Embryonic facial prominence (tissue), 1 donor: Measurements from ENCODE around the gene ETV6.

Experiments used
- DNase-seq: peaks from one replicate; pipeline ENCODE4 v3.0.0-alpha.2; 2016; ENCODE audit errors: extremely low spot score

The ETV6 gene

GRCh38 chr12:11801643-11802042, 152.2 kb downstream of the ETV6 start:
- no peak for DNase-seq

GRCh38 chr12:11804130-11804529, 154.7 kb downstream of the ETV6 start:
- no peak for DNase-seq

DNA sequence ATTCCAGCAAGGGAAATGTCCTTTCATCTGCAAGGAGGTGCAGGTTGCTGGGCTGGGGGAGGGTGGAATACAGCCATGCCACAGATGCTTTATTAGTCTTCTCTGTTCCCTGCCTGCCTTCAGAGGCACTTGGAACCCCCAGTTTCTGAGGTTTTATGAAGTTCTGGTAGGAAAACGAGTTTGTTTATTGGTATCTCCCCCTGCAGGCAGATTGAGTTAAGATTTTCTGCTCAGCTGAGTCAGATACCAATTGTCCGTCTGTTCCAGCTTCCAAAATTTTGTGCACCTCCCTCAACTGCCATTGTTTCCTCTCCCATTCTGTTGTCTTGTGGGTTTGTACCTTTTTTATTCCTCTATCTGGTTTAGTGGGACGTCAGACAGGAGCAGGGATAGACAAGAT, 155.6 kb downstream of the ETV6 start:
- DNase-seq: no peak

DNA sequence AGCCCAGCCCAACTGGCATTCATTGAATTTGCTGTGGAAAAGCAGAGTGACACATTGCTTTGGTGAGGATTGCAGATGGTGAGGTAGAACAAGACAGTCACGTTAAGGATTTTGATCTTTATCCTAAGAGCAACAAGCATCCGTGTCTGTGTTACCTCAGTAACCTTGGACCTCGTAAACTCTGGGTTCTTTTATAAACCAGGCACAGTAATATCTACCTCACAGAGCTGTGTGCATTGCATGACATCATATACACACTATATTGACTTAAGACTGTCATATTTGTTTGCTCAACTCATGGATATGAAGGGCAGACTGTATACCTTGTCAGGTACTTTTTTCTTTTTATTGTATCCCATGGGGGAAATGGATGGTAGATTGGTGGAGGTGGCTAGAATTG, 156.2 kb downstream of the ETV6 start:
- DNase-seq: no peak

DNA sequence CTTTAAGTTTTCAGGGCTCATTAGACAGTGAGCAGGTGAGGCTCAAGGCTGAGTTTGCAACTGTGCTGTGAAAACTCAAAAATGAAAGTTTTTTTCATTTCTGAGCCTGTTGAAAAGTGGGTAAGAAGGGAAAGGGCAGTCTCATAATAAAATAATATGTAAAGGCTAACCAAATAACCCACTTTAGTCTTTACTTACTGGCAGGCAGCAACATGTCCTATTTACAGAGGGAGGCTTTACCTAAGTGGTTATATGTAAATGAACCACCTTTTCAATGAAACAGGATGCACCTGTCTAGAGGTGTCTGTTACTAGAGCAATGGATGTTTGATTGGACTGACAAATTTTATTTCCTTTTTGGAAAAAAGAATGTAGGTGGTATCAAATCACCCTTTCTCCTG, 158.0 kb downstream of the ETV6 start:
- no peak for DNase-seq

DNA sequence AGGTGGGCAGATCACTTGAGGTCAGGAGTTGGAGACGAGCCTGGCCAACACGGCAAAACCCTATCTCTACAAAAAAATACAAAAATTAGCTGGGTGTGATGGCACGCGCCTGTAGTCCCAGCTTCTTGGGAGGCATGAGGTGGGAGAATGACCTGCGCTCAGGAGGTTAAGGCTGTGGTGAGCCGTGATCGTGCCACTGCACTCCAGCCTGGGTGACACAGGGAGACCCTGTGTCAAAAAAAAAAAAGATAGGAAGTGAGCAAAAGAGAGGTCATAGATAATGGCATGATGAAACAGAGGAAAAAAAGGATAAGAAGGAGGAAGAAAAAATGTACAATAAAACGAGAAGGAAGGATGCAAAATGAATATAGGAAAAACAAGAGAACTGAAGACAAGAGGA, 159.5 kb downstream of the ETV6 start:
- DNase-seq: no peak

DNA sequence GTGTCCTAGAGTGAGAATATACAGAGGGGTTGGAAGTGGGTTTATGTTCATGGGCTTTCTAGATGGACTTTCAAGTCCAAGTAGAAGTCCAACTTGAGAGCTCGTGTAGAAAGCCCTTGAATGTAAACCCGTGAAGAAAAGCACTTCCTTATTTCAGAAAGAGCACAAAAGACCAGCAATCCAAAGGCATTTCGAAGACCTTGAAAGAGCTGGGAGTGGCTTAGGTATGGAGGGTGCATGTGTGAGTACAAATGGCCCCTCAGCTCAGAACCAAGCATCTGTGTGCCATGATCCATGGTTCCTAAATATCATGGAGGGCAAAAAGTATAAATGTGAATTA, 160.7 kb downstream of the ETV6 start:
- DNase-seq: no peak

GRCh38 chr12:11811008-11811407, 161.5 kb downstream of the ETV6 start:
- no peak for DNase-seq

GRCh38 chr12:11812241-11812585, 162.7 kb downstream of the ETV6 start:
- no peak for DNase-seq

DNA sequence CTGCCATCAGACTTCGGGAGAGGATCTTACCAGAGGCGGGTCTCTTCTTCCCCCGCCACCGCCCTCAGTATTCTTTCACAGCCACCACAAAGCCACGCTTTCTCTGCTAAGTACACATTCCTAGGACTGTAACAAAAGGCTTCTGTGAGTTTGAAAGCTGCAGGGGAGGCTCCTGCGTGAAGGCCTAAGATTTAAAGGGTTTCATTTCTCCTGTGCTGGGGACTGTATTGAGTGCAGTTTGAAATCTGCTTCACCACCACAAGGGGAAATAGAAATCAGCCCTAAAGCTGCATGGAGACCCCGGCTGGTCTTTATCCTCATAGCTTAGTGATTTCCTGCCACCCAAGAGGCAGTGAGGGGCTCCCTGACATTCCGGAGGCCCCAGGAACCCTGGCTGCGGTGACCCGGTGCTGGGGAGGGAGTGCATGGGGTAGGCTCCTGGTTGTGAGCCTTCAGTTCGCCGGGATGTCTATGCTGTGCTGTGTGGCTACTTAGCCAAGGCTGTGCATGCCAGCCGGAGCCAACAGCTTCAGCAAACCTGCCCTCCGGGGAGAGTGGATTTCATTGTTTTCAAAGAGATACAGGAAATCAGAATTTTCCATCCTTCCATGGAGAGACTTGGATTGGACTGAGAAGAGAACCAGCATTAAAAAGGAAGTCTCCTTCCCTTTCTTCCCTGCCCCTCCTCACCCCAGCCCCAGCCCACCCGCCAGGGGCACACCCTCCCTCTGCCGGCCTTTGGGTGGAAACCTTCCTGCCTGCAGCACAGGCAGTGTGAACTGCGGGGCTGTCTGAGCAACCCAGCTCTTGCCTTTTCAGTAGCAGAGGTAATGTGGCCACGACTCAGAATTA, 163.3 kb downstream of the ETV6 start:
- DNase-seq: peak; percentile 29

DNA sequence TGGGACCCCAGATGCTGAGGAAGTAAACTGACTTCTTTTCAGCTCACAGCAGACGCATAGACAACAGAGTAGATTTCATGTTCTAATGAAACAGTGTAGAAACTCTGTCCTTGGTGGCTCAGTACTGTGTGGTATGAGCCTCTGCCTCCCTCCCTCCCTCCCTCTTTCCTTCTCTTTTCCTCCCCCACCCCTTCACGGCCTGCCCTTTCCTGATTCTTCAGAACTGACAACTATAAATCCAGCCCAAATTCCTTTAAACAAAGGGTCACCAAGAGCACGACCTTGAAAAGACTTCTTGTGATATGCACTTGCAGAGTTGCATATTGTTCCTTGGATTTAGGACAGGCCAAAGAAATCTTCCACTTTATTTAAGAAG, 164.0 kb downstream of the ETV6 start:
- DNase-seq: no peak

GRCh38 chr12:11814374-11814773, 164.9 kb downstream of the ETV6 start:
- DNase-seq: no peak

GRCh38 chr12:11815397-11815796, 165.9 kb downstream of the ETV6 start:
- DNase-seq: no peak

- DNase-seq: no peak
Measured at GRCh38 chr12:11819643-11820042, 170.2 kb downstream of the ETV6 start.

GRCh38 chr12:11820476-11820875, 171.0 kb downstream of the ETV6 start:
- DNase-seq: no peak

DNA sequence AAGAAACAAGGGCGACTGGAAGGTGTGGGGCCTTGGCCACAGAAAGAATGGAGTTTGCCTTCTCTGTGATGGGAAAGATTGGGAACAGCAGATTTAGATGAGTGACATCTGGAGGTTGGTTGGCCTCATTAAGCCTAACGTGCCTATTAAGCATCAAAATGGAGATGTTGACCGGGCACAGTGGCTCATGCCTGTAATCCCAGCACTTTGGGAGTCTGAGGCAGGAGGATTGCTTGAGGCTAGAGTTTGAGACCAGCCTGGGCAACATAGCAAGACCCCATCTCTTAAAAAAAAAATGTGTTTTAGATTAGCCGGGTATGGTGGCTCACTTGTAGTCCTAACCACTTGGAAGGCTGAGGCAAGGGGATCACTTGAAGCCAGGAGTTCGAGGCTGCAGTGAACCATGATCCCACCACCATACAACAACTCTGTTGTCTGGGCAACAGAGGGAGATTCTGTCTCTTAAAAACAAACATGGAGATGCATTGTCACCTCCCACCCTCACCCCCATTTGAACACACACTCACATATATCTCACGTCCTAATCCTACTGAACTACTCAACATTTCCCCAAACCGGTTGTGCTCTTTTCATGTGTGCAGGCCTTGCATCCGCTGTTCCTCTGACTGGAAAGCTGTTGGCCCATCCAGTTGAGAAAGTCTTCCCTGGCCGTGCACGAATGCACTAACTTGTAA, 172.1 kb downstream of the ETV6 start:
- no peak for DNase-seq

DNA sequence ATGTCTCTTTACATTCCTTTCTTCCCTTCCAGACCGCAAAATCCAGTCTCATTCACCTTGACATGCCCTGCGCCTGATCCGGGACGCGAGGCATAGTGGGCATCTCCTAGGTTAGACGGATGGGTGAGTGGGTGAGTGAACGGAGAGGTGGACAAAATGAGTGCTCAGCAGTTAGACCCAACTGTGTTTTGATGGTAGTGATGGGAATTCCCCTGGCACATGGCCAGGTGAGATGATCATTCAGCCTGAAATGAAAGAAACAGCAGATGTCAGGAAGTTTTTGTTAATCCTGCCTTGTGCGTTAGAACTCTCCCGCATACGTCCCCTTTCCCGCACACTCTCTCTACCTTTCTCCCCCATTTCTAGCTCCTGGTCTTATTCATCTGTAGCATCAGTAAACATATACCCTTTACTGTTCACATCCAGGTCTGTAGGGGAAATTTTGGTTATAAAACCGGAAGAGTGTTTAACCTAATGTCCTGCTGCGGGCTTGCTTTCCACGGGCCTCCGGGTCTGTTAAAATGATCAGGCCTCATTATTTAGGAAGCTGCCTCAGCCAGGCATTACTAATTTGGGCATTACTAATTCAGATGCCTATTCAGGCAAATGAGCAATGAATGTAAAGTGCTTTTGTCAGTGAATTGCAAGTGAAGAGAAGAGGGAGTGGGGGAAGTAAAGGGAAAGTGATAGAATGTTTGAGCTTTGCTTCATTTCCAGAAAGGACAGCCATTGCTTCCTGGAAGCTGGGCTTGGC, 172.8 kb downstream of the ETV6 start:
- no peak for DNase-seq

GRCh38 chr12:11823043-11823442, 173.6 kb downstream of the ETV6 start:
- no peak for DNase-seq

GRCh38 chr12:11823593-11823992, 174.1 kb downstream of the ETV6 start:
- no peak for DNase-seq

- no peak for DNase-seq
Measured at GRCh38 chr12:11824069-11824468, 174.6 kb downstream of the ETV6 start.

DNA sequence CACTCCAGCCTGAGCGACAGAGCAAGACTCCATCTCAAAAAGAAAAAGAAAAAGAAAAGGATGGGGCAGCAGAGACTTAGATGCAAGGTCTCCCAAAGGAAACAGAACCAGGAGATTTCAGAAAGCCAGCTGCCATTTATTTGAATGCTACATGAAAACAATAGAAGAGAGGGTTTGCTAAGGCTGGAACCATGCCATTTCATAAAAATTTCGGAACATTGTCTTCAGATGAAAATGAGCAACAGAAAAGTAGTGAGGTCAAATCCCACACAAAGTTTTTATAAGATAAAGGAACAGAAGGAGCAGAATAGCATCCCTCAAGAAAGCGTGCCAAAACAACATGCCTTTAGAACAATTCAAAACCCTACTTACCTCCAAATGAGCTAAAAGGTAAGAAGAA, 175.3 kb downstream of the ETV6 start:
- DNase-seq: no peak

DNA sequence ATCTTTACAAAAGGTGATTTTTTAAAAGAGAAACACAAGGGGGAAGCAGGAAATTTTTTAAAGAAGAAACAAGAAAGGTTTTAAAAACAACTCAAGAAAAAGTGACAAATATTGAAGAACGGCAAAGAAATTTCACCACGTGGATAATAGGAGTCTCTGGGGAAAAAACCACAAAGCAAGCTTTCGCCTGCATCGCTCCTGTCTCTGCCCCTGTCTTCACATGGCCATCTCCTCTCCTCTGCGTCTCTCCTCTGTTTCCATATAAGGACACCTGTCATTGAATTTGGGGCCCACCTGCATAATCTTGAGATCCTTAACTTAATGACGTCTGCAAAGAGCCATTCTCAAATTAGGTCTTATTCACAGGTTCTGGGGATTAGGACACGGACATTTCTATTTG, 175.8 kb downstream of the ETV6 start:
- DNase-seq: no peak

GRCh38 chr12:11826574-11826973, 177.1 kb downstream of the ETV6 start:
- no peak for DNase-seq
